ENCODE results near the gene AHNAK2.

- no peak for TF ChIP-seq MEF2D (tag; conservative IDR thresholded peaks at IDR 0.05; ENCODE audit: low read depth)
- TF ChIP-seq CBFA2T3 (IDR thresholded peaks at IDR 0.05), result no peak
- TF ChIP-seq ZNF668 (CRISPR knock-in tag; IDR thresholded peaks at IDR 0.05), result no peak
- no peak for TF ChIP-seq MXI1 (IDR thresholded peaks at IDR 0.05; ENCODE audit: low read depth, low read length)
- no peak for TF ChIP-seq YY1 (IDR thresholded peaks at IDR 0.05; ENCODE audit: borderline replicate concordance in 1 of 3, control insufficient read depth in 1 of 3, extremely low read depth in 1 of 3, insufficient read depth in 3 of 3, insufficient read length in 1 of 3, insufficient replicate concordance in 2 of 3, low read depth in 1 of 3, low read length in 2 of 3)
- TF ChIP-seq SP1 (CRISPR knock-in tag; IDR thresholded peaks at IDR 0.05), result no peak
- TF ChIP-seq HDAC6 (IDR thresholded peaks at IDR 0.05; ENCODE audit: low read depth, low read length), result no peak
- no peak for TF ChIP-seq POLR2A (conservative IDR thresholded peaks at IDR 0.05)
- no peak for TF ChIP-seq SUPT5H (IDR thresholded peaks at IDR 0.05)
- no peak for TF ChIP-seq RAD51 (IDR thresholded peaks at IDR 0.05; ENCODE audit: borderline replicate concordance, low read depth)
Measured at GRCh38 chr14:104970231-104971068, 7.7 kb downstream of the AHNAK2 start.

All from K562 (cell line).